Measurements from ENCODE around the gene RNF145.

DNA sequence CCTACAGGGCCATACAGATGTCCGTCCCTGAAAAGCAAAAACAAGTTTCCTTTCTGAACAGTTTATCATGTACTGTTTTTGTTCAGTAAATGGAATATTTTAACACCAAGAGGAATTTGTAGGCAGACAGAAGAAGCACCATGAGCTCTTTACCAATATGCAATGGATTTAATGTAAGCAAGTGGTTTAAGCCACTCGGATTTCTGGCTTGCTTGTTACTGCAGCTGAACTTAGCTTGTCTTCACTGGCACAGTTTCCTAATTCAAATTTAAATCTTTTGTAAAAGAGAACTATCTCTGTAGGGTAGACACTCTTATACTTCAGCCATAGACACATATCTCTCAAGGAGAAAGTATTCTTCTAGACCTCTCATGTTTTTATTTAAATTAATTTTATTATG is 96.9 kb downstream of the RNF145 start:
- TF ChIP-seq EZH2 (IDR thresholded peaks at IDR 0.05) (no peak), POLR2AphosphoS5 (IDR thresholded peaks at IDR 0.05; ENCODE audit: borderline replicate concordance, low read depth, low read length) (no peak), FOXP2 (optimal IDR thresholded peaks at IDR 0.05; ENCODE audit: control extremely low read depth, extremely low read length, insufficient read depth) (no peak)

Data from SK-N-MC (cell line).